K562 (cell line): ENCODE measurements around the gene CLIP2. TPM values are rescaled to one million over a fixed set of nuclear protein-coding genes. Genes with fewer than 3 reads are reported as not detected.

Source experiments
- CCNT2 ChIP-seq: IDR thresholded peaks from 2 replicates; pipeline ENCODE4 v1.6.1; 2011; ENCODE audit warnings: borderline replicate concordance, low read depth, mild to moderate bottlenecking, moderate library complexity, mixed read lengths, low read length; ENCODE audit not compliant: insufficient read length; ENCODE audit errors: extremely low read depth
- MGA ChIP-seq: fragments of 450-650 bp; IDR thresholded peaks from 2 replicates; pipeline ENCODE4 v1.6.1; 2016; ENCODE audit warnings: mild to moderate bottlenecking, moderate library complexity
- REST ChIP-seq, 2 experiments: fragments of 450-650 bp; formaldehyde crosslinking in 1 of 2; IDR thresholded peaks; 2 replicates each; pipeline versions ENCODE4 v1.4.0 to v1.6.1; 2014 to 2020; ENCODE audit warnings: mild to moderate bottlenecking in 2 of 2, borderline replicate concordance in 1 of 2, low read depth in 1 of 2
- polyA plus RNA-seq, 8 experiments: library from polyadenylated mRNA; depleted of rRNA in 4 of 8; stranded (reverse) in 5 of 8; unstranded in 3 of 8; fragments of >200 nt; fragmentation: Nextera tagmentation in 2 of 8; fragmentation: Illumina TruSeq in 1 of 8; extraction: Ambion mirVana in 2 of 8; extraction: Trizol in 1 of 8; gene quantifications; 2 replicates each; pipeline versions ENCODE4 v1.2.1 to v1.2.3, GENCODE V29; 2011 to 2014; ENCODE audit warnings: inconsistent platforms in 1 of 8, missing spikeins in 1 of 8
- total RNA-seq, 7 experiments: library from RNA; depleted of rRNA in 6 of 7; stranded (reverse); fragments of >200 nt in 6 of 7; fragmentation: Illumina TruSeq in 2 of 7; extraction: Trizol in 2 of 7; gene quantifications; 2 replicates each; pipeline versions ENCODE4 v1.2.1 to v1.2.3, GENCODE V29; 2011 to 2021; ENCODE audit warnings: low replicate concordance in 1 of 7

CLIP2 gene
- total and polyA plus RNA-seq, 9 of the 15 experiments (the other 6 are each of a cell fraction or from before 2014, with no cell fraction given): 0.07 to 5.4 (median 2.1) TPM

GRCh38 chr7:74289018-74289658 is at the start of gene CLIP2 (continued):
- TF ChIP-seq MGA (no peak), REST (IDR thresholded peaks at IDR 0.05; ENCODE audit: borderline replicate concordance) (no peak), REST (CRISPR knock-in tag; IDR thresholded peaks at IDR 0.05; ENCODE audit: low read depth) (no peak), CCNT2 (peak; percentile 51)
